DND-41 (cell line): ENCODE results near the gene RASAL2.

Source experiments
- CTCF ChIP-seq: IDR thresholded peaks from 2 replicates; pipeline ENCODE4 v1.5.1; 2012; ENCODE audit warnings: borderline replicate concordance, low read length, moderate library complexity, mild to moderate bottlenecking; ENCODE audit not compliant: poor library complexity, severe bottlenecking; ENCODE audit errors: extremely low read depth
- EZH2 ChIP-seq: IDR thresholded peaks from 3 replicates; pipeline ENCODE4 v1.6.1; 2012; ENCODE audit warnings: borderline replicate concordance, low read depth, mild to moderate bottlenecking, moderate library complexity, low read length, inconsistent platforms; ENCODE audit not compliant: severe bottlenecking

GRCh38 chr1:178188306-178188705 lies 94.4 kb downstream of the RASAL2 start:
- TF ChIP-seq CTCF (no peak), EZH2 (no peak)
